Liver (tissue), 9 donors: ENCODE measurements around the gene MEG3. TPM values are rescaled to one million over a fixed set of nuclear protein-coding genes. Genes with fewer than 3 reads are reported as not detected.

ENCODE experiments used
- DNase-seq: peaks from one replicate; pipeline ENCODE4 v3.0.0-alpha.2; 2017; ENCODE audit warnings: low spot score
- H3K27ac ChIP-seq, 2 donors: one replicate each; pipeline ENCODE4 v1.7.0; 2013; ENCODE audit warnings: inconsistent platforms in 2 of 2, low read length in 2 of 2, control low read depth in 1 of 2, low read depth in 1 of 2, mild to moderate bottlenecking in 1 of 2
- H3K27me3 ChIP-seq, 4 donors: one replicate each; pipeline versions ENCODE4 v1.6.1 to v1.7.0; 2013; ENCODE audit warnings: low read length in 3 of 4, inconsistent platforms in 1 of 4, mild to moderate bottlenecking in 1 of 4, moderate library complexity in 1 of 4; ENCODE audit not compliant: control insufficient read depth in 4 of 4, insufficient read depth in 4 of 4
- H3K36me3 ChIP-seq, 4 donors: one replicate each; pipeline versions ENCODE4 v1.6.1 to v1.7.0; 2013; ENCODE audit warnings: low read length in 3 of 4, mild to moderate bottlenecking in 3 of 4, low read depth in 1 of 4, moderate library complexity in 1 of 4; ENCODE audit not compliant: control insufficient read depth in 4 of 4, insufficient read depth in 3 of 4
- H3K4me1 ChIP-seq, 4 donors: one replicate each; pipeline versions ENCODE4 v1.6.1 to v1.7.0; 2013; ENCODE audit warnings: low read length in 3 of 4, mild to moderate bottlenecking in 3 of 4, moderate library complexity in 1 of 4; ENCODE audit not compliant: control insufficient read depth in 4 of 4, insufficient read depth in 4 of 4
- H3K4me3 ChIP-seq, 3 donors: one replicate each; pipeline versions ENCODE4 v1.6.1 to v1.7.0; 2013; ENCODE audit warnings: low read length in 3 of 3, control low read depth in 1 of 3, low read depth in 1 of 3, mild to moderate bottlenecking in 1 of 3
- H3K9ac ChIP-seq, 2 donors: one replicate each; pipeline ENCODE4 v1.7.0; 2013; ENCODE audit warnings: low read length in 2 of 2, mild to moderate bottlenecking in 2 of 2, moderate library complexity in 2 of 2, control low read depth in 1 of 2, low read depth in 1 of 2
- H3K9me3 ChIP-seq, 4 donors: one replicate each; pipeline versions ENCODE4 v1.6.1 to v1.7.0; 2013; ENCODE audit warnings: low read length in 3 of 4; ENCODE audit not compliant: control insufficient read depth in 4 of 4
- EGR1 ChIP-seq, 2 donors: IDR thresholded peaks; 2 replicates each; pipeline ENCODE4 v1.6.1; 2016 to 2018; ENCODE audit warnings: antibody characterized with exemption in 2 of 2, low read depth in 2 of 2
- FOXA1 ChIP-seq: IDR thresholded peaks from 2 replicates; pipeline ENCODE4 v1.6.1; 2016; ENCODE audit warnings: antibody characterized with exemption
- FOXA2 ChIP-seq: IDR thresholded peaks from 2 replicates; pipeline ENCODE4 v1.6.1; 2016; ENCODE audit warnings: antibody characterized with exemption
- GABPA ChIP-seq, 2 donors: IDR thresholded peaks in 1 of 2; conservative IDR thresholded peaks in 1 of 2; 2 replicates each; pipeline ENCODE4 v1.6.1; 2016; ENCODE audit warnings: antibody characterized with exemption in 2 of 2, mild to moderate bottlenecking in 1 of 2, moderate library complexity in 1 of 2
- HNF4A ChIP-seq, 2 donors: conservative IDR thresholded peaks; 2 replicates each; pipeline ENCODE4 v1.6.1; 2016; ENCODE audit warnings: antibody characterized with exemption in 2 of 2, mild to moderate bottlenecking in 2 of 2
- HNF4G ChIP-seq: IDR thresholded peaks from 2 replicates; pipeline ENCODE4 v1.6.1; 2016; ENCODE audit warnings: antibody characterized with exemption
- JUND ChIP-seq, 2 donors: IDR thresholded peaks; 2 replicates each; pipeline ENCODE4 v1.6.1; 2016; ENCODE audit warnings: antibody characterized with exemption in 2 of 2
- NR2F2 ChIP-seq: IDR thresholded peaks from 2 replicates; pipeline ENCODE4 v1.6.1; 2016; ENCODE audit warnings: antibody characterized with exemption
- RAD21 ChIP-seq, 2 donors: IDR thresholded peaks; 2 replicates each; pipeline ENCODE4 v1.6.1; 2016; ENCODE audit warnings: antibody characterized with exemption in 2 of 2, mild to moderate bottlenecking in 2 of 2
- RXRA ChIP-seq, 2 donors: IDR thresholded peaks; 2 replicates each; pipeline ENCODE4 v1.6.1; 2017 to 2018; ENCODE audit warnings: antibody characterized with exemption in 2 of 2, mild to moderate bottlenecking in 1 of 2
- SP1 ChIP-seq: IDR thresholded peaks from 2 replicates; pipeline ENCODE4 v1.6.1; 2018; ENCODE audit warnings: antibody characterized with exemption, mild to moderate bottlenecking
- TAF1 ChIP-seq: conservative IDR thresholded peaks from 2 replicates; pipeline ENCODE4 v1.6.1; 2016; ENCODE audit warnings: antibody characterized with exemption, mild to moderate bottlenecking
- YY1 ChIP-seq: IDR thresholded peaks from 2 replicates; pipeline ENCODE4 v1.6.1; 2016; ENCODE audit warnings: antibody characterized with exemption, mild to moderate bottlenecking
- WGBS: extraction: QIAGEN DNeasy Blood & Tissue Kit; methylation state at CpG from one replicate; pipeline ENCODE4 v1.1.7; 2013; 5-methylcytosine and 5-hydroxymethylcytosine counted together
- polyA plus RNA-seq, 2 donors: library from polyadenylated mRNA; stranded (reverse) in 1 of 2; unstranded in 1 of 2; fragments of 200-250 nt in 1 of 2; fragments of >200 nt in 1 of 2; fragmentation: Nextera tagmentation in 1 of 2; extraction: Ambion mirVana in 1 of 2; gene quantifications; one replicate each; pipeline versions ENCODE4 v1.2.1 to v1.2.3, GENCODE V29; 2013 to 2015
- total RNA-seq, 2 donors: library from RNA; depleted of rRNA; stranded (reverse); fragments of >200 nt; gene quantifications; one replicate each; pipeline ENCODE4 v1.2.3, GENCODE V29; 2014
- TF ChIP-seq, protein P1 (sequence below): IDR thresholded peaks from 2 replicates; pipeline ENCODE4 v1.6.1; 2016; ENCODE audit warnings: antibody characterized with exemption, mild to moderate bottlenecking
- TF ChIP-seq, protein P2 (sequence below): IDR thresholded peaks from 2 replicates; pipeline ENCODE4 v1.6.1; 2016; ENCODE audit warnings: antibody characterized with exemption
- TF ChIP-seq, protein P3 (sequence below): fragments of 150-350 bp; IDR thresholded peaks from 2 replicates; pipeline ENCODE4 v1.5.1; 2017; ENCODE audit warnings: improper control_type of control experiment, low read depth, low read length; ENCODE audit not compliant: missing input control
- TF ChIP-seq, protein P4 (sequence below): IDR thresholded peaks from 2 replicates; pipeline ENCODE4 v1.6.1; 2016; ENCODE audit warnings: antibody characterized with exemption
- TF ChIP-seq, protein P5 (sequence below): IDR thresholded peaks from 2 replicates; pipeline ENCODE4 v1.6.1; 2016; ENCODE audit warnings: antibody characterized with exemption
- donor health status: healthy.
- donor health status: healthy.
- donor health status: healthy.
- donor health status: healthy.
- donor health status: healthy.

Gene MEG3
- total and polyA plus RNA-seq, 4 donors: 12.3 to 485 (median 23.1) TPM

DNA sequence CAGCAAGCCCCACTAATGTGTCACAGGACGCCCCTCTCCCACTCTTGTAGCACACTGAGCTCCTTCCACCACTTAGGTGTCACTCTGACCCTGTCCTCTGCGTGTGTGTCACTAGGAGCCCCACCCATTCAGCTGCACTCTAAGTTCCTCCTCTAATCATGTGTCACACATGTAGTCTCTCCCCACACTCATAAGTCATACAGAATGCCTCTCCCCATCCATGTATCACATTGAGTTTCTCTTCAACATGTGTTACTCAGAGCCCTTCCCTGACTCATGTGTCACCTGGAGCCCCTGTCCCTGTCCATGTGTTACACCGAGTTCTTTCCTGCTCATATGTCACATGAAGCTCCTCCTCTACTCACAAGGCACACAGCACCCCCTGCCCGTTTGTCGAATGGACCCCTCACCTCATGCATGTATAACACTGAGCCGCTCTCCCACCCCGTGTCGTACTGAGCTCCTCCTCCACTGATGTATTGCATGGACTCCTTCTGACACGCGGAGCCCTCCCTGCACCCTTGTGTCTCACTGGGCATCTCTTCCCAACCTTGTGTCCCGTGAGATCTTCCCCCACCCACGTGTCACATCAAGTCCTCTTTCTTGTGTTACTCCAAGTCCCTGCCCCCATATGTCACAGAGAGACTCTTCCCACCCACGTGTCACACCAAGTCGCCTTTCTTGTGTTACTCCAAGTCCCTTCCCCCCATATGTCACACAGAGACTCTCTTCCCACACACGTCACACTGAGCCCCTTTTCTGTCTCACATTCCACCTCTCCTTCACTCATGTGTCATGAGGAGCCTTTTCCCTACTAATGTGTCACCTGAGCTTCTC, 46.6 kb downstream of the MEG3 start:
- H3K36me3 ChIP-seq: no peaks in the 10 kb centered on the region
- 76% methylated on average over 15 of the region's 15 CpGs for WGBS
- H3K9ac ChIP-seq: no peak overlapping the region
- H3K4me3 ChIP-seq: no peak overlapping the region
- no peak for DNase-seq
- TF ChIP-seq HNF4G (no peak), GABPA (IDR thresholded peaks at IDR 0.05 in 1 of 2, conservative IDR thresholded peaks at IDR 0.05 in 1 of 2) (no peak), SP1 (no peak), NR2F2 (no peak), RAD21 (IDR thresholded peaks at IDR 0.05) (no peak), FOXA2 (no peak), HNF4A (conservative IDR thresholded peaks at IDR 0.05) (no peak), JUND (IDR thresholded peaks at IDR 0.05) (no peak), YY1 (no peak), EGR1 (IDR thresholded peaks at IDR 0.05; ENCODE audit: low read depth in 2 of 2) (no peak), TAF1 (no peak), RXRA (IDR thresholded peaks at IDR 0.05) (no peak)
- TF ChIP-seq, protein P1, sequence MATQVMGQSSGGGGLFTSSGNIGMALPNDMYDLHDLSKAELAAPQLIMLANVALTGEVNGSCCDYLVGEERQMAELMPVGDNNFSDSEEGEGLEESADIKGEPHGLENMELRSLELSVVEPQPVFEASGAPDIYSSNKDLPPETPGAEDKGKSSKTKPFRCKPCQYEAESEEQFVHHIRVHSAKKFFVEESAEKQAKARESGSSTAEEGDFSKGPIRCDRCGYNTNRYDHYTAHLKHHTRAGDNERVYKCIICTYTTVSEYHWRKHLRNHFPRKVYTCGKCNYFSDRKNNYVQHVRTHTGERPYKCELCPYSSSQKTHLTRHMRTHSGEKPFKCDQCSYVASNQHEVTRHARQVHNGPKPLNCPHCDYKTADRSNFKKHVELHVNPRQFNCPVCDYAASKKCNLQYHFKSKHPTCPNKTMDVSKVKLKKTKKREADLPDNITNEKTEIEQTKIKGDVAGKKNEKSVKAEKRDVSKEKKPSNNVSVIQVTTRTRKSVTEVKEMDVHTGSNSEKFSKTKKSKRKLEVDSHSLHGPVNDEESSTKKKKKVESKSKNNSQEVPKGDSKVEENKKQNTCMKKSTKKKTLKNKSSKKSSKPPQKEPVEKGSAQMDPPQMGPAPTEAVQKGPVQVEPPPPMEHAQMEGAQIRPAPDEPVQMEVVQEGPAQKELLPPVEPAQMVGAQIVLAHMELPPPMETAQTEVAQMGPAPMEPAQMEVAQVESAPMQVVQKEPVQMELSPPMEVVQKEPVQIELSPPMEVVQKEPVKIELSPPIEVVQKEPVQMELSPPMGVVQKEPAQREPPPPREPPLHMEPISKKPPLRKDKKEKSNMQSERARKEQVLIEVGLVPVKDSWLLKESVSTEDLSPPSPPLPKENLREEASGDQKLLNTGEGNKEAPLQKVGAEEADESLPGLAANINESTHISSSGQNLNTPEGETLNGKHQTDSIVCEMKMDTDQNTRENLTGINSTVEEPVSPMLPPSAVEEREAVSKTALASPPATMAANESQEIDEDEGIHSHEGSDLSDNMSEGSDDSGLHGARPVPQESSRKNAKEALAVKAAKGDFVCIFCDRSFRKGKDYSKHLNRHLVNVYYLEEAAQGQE: no peak
- TF ChIP-seq, protein P2, sequence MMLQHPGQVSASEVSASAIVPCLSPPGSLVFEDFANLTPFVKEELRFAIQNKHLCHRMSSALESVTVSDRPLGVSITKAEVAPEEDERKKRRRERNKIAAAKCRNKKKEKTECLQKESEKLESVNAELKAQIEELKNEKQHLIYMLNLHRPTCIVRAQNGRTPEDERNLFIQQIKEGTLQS: no peak
- TF ChIP-seq, protein P3, sequence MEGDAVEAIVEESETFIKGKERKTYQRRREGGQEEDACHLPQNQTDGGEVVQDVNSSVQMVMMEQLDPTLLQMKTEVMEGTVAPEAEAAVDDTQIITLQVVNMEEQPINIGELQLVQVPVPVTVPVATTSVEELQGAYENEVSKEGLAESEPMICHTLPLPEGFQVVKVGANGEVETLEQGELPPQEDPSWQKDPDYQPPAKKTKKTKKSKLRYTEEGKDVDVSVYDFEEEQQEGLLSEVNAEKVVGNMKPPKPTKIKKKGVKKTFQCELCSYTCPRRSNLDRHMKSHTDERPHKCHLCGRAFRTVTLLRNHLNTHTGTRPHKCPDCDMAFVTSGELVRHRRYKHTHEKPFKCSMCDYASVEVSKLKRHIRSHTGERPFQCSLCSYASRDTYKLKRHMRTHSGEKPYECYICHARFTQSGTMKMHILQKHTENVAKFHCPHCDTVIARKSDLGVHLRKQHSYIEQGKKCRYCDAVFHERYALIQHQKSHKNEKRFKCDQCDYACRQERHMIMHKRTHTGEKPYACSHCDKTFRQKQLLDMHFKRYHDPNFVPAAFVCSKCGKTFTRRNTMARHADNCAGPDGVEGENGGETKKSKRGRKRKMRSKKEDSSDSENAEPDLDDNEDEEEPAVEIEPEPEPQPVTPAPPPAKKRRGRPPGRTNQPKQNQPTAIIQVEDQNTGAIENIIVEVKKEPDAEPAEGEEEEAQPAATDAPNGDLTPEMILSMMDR: no peak
- no peaks in the 10 kb centered on the region for H3K27me3 ChIP-seq
- H3K27ac ChIP-seq: no peak overlapping the region
- H3K4me1 ChIP-seq: no peaks in the 10 kb centered on the region
- H3K9me3 ChIP-seq: no peaks in the 10 kb centered on the region

DNA sequence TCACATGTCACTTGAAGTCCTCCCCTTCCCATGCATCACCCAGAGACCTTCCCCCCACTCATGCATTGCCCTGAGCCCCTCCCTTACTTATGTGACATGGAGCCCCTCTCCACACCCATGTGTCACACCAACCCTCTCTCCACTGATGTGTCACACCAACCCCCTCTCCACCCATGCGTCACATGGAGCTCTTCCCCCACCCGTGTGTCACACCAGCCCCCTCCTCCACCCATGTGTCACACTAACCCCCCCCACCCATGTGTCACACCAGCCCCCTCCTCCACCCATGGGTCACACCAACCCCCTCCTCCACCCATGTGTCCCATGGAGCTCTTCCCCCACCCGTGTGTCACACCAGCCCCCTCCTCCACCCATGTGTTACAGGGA, 47.2 kb downstream of the MEG3 start:
- no peak overlapping the region for H3K4me3 ChIP-seq
- H3K9ac ChIP-seq: no peak overlapping the region
- H3K9me3 ChIP-seq: no peaks in the 10 kb centered on the region
- H3K36me3 ChIP-seq: no peaks in the 10 kb centered on the region
- WGBS: 65% methylated on average over 3 of the region's 3 CpGs
- no peak for DNase-seq
- no peaks in the 10 kb centered on the region for H3K27me3 ChIP-seq
- no peaks in the 10 kb centered on the region for H3K4me1 ChIP-seq
- no peak overlapping the region for H3K27ac ChIP-seq
- TF ChIP-seq YY1 (no peak), NR2F2 (no peak), HNF4A (conservative IDR thresholded peaks at IDR 0.05) (no peak), TAF1 (no peak), FOXA1 (no peak), SP1 (no peak), FOXA2 (no peak), EGR1 (IDR thresholded peaks at IDR 0.05; ENCODE audit: low read depth in 2 of 2) (no peak), JUND (IDR thresholded peaks at IDR 0.05) (no peak), HNF4G (no peak), RAD21 (IDR thresholded peaks at IDR 0.05) (no peak), GABPA (IDR thresholded peaks at IDR 0.05 in 1 of 2, conservative IDR thresholded peaks at IDR 0.05 in 1 of 2) (no peak)
- TF ChIP-seq, protein P4, sequence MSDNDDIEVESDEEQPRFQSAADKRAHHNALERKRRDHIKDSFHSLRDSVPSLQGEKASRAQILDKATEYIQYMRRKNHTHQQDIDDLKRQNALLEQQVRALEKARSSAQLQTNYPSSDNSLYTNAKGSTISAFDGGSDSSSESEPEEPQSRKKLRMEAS: no peak
- TF ChIP-seq, protein P1: no peak
- TF ChIP-seq, protein P5, sequence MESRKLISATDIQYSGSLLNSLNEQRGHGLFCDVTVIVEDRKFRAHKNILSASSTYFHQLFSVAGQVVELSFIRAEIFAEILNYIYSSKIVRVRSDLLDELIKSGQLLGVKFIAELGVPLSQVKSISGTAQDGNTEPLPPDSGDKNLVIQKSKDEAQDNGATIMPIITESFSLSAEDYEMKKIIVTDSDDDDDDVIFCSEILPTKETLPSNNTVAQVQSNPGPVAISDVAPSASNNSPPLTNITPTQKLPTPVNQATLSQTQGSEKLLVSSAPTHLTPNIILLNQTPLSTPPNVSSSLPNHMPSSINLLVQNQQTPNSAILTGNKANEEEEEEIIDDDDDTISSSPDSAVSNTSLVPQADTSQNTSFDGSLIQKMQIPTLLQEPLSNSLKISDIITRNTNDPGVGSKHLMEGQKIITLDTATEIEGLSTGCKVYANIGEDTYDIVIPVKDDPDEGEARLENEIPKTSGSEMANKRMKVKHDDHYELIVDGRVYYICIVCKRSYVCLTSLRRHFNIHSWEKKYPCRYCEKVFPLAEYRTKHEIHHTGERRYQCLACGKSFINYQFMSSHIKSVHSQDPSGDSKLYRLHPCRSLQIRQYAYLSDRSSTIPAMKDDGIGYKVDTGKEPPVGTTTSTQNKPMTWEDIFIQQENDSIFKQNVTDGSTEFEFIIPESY: no peak
- TF ChIP-seq, protein P2: no peak
